GM12801 (cell line): Measurements from ENCODE around the gene SMIM34.
"Not testable (repeated sequence)": the region's sequence is repeated elsewhere in the genome, so short reads cannot be mapped to it uniquely, and the experiment has no call there.

Experiments used
- TF ChIP-seq, protein P1 (sequence below): IDR thresholded peaks from one replicate; pipeline ENCODE4 v1.5.1; 2011; ENCODE audit warnings: control low read depth; ENCODE audit not compliant: insufficient read length; ENCODE audit errors: extremely low read depth

The SMIM34 gene

DNA sequence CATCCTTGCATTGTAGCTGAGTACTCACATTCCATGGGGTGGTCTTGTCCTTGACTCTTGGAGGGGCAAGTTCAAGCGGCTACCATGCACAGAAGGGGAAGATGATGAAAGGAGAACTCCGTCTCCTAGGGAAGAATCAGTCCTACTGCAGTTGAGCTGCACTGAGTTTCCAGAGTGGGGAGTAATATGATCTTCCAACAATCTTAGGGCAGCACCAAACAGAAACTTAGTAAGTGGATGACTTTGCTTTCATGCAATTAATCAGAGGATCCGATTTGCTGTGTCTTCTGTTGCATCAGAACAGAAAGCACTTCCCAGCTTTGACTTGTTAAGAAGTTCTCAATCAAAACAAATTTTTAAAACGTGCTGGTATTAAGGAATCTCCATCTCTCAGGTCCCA lies at the start of gene SMIM34:
Gene SMIM34, minus strand, starts transcription at position 147 of the 400 bp plus-strand sequence. Its CDS starts 112 bp downstream, at position 35.
- TF ChIP-seq, protein P1, sequence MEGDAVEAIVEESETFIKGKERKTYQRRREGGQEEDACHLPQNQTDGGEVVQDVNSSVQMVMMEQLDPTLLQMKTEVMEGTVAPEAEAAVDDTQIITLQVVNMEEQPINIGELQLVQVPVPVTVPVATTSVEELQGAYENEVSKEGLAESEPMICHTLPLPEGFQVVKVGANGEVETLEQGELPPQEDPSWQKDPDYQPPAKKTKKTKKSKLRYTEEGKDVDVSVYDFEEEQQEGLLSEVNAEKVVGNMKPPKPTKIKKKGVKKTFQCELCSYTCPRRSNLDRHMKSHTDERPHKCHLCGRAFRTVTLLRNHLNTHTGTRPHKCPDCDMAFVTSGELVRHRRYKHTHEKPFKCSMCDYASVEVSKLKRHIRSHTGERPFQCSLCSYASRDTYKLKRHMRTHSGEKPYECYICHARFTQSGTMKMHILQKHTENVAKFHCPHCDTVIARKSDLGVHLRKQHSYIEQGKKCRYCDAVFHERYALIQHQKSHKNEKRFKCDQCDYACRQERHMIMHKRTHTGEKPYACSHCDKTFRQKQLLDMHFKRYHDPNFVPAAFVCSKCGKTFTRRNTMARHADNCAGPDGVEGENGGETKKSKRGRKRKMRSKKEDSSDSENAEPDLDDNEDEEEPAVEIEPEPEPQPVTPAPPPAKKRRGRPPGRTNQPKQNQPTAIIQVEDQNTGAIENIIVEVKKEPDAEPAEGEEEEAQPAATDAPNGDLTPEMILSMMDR: not testable (repeated sequence)

DNA sequence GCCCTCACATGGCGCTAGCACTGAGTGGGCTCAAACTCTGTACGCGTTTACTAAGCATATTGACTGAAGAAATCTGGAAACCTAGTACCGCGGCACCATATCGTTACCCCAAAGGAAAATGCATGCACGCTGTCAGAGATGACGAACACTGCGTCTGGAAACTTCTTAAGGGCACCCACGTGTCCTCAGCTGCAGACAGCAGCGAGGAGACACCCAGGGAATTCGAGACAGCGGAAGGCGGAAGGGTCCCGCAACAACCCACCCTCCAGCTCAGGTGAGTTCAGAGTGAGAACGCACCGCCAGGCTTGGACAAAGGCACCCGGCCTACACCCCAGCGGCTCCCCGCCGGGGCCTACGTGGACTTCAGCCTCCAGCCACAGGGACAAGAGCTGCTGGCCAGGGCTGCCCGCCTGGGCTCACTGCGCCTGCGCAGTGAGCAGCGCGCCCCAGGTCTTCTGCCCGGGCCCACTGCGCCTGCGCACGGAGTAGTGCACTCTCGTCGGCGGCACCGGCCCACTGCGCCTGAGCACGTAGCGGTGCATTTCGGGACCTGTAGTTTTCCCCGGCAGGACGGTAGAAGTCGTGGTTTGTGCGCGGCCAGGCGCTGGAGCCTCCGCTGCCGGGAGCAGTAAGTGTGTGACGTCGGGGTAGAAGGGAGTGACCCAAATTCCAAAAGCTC lies 48.7 kb downstream of the SMIM34 start, which contains the start of gene SMIM11:
Gene SMIM11, plus strand, starts transcription at position 568 of the 679 bp plus-strand sequence. CDS start 3,998 bp downstream, outside the sequence.
- TF ChIP-seq, protein P1: not testable (repeated sequence)

DNA sequence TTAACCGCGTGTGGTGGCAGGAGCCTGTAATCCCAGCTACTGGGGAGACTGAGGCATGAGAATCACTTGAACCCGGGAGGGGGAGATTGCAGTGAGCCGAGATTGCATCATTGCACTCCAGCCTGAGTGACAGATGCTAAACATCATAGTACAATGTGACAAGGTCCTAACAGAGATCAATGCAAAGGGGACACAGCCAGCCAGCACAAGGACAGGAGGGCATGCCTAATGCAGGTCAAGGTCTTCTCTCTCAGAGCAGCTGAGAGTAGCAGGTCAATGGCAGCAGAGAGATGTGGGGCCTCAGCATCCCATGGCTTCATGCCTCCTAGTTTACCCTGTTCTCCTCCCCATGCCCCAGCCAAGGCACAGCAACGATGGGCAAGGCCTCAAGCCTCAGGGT lies 51.4 kb downstream of the SMIM34 start:
- TF ChIP-seq, protein P1: no peak

- TF ChIP-seq, protein P1: no peak
Observed at GRCh38 chr21:34369741-34370140, 54.0 kb downstream of the SMIM34 start.
